Measurements from ENCODE around the gene CPNE7.

The CPNE7 gene

GRCh38 chr16:89602952-89603590, 27.5 kb downstream of the CPNE7 start:
- no peak for DNase-seq (ENCODE audit: low spot score)
- TF ChIP-seq, protein P1, sequence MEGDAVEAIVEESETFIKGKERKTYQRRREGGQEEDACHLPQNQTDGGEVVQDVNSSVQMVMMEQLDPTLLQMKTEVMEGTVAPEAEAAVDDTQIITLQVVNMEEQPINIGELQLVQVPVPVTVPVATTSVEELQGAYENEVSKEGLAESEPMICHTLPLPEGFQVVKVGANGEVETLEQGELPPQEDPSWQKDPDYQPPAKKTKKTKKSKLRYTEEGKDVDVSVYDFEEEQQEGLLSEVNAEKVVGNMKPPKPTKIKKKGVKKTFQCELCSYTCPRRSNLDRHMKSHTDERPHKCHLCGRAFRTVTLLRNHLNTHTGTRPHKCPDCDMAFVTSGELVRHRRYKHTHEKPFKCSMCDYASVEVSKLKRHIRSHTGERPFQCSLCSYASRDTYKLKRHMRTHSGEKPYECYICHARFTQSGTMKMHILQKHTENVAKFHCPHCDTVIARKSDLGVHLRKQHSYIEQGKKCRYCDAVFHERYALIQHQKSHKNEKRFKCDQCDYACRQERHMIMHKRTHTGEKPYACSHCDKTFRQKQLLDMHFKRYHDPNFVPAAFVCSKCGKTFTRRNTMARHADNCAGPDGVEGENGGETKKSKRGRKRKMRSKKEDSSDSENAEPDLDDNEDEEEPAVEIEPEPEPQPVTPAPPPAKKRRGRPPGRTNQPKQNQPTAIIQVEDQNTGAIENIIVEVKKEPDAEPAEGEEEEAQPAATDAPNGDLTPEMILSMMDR (IDR thresholded peaks at IDR 0.05; ENCODE audit: extremely low read depth, missing control alignments) = no peak

DNA sequence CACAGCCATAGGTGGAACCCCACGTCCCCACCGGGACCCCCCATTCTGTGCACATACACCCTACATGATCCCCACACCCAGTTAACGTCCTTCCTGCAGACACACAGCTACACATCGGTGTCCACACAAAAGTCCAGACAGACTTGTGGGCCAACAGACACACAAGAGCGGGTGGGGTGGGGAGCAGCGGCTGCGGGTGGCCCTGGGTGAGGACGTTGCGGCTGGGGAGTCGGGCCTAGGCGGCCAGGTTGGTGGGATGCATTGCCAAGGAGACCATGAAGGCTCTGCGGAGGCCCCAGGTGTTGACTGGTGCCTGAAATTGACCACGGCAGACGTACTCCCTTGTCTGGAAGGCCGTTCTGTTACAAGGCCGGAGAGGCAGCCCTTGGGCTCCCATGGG, 29.2 kb downstream of the CPNE7 start:
- DNase-seq (ENCODE audit: low spot score) = no peak
- TF ChIP-seq, protein P1 (IDR thresholded peaks at IDR 0.05; ENCODE audit: extremely low read depth, missing control alignments) = no peak

DNA sequence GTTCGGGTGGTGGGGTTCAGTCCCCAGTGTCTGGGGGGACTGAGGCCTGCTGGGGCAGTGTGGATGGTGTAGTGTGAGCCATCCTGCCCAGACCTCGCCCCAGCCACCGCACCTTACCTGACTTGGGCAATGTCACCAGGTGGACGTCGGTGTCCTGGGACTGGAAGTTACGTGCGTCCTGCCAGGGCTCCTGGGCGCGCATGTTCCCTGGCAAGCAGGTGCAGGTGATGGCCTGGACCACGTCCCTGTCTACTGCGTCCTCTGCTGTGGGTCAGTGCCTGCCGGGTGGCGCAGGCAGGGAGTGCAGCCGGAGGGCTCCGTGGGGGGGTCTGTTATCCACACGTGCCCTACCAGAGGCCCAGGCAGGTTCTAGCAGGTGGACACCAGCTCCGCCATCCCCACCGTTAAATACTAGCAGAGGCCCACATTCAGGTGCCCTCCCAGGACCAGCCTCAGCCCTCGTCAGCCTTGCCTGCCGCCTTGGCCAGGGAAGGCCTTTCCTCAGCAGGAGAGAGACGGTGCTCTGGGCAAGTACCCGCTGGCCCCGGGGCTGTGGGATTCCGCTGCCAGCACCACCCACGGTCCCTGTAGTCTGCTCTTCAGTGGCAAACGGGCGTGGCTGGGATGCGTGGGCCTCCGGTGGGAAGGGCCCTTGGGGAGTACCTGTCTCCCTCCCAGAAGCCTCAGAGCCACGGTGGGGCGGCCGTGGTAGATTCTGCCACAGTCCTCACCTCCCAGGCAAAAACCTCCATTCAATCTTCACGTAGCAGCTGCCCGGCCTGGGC, 29.8 kb downstream of the CPNE7 start:
- TF ChIP-seq, protein P1 (IDR thresholded peaks at IDR 0.05; ENCODE audit: extremely low read depth, missing control alignments) = no peak
- DNase-seq (ENCODE audit: low spot score) = no peak

DNA sequence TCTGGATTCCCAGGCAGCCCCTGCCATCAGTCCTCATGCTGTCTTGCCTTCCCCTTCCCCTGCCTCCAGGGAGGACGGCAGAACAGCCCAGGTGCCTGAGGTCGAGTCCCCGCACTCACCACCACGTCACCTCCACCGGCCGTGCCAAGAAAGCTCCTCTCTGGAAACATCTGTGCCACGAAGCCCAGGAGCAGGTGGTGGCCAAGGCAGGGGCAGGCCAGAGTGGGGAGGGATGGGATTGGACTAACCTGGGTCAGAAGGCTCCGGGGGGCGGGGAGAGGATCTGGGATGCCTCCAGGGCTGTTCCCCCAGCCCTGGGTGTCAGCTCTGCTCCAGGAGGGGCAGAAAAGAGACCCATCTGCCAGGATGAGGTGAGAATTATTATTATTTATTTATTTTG, 30.4 kb downstream of the CPNE7 start:
- DNase-seq (ENCODE audit: low spot score) = no peak
- TF ChIP-seq, protein P1 (IDR thresholded peaks at IDR 0.05; ENCODE audit: extremely low read depth, missing control alignments) = no peak

DNA sequence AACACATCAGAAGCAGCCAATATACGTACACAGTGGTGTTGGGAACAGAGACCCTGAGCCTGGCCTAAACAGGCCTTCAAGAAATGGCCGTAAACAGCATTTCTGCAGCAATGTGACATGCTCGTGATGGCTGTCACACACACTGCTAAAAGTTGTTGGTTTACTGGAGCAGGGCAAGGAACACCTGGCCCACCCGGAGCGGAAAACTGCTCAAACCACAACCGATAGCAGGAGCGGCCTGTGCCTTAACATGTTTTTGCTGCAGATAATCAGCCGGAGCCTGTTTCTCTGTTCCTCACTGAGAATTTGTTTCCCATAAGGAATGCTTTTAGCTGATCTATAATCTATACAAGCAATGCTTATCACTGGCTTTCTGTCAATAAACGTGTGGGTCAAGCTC, 31.9 kb downstream of the CPNE7 start:
- TF ChIP-seq, protein P1 (IDR thresholded peaks at IDR 0.05; ENCODE audit: extremely low read depth, missing control alignments) = no peak
- DNase-seq (ENCODE audit: low spot score) = no peak

- TF ChIP-seq, protein P1 (IDR thresholded peaks at IDR 0.05; ENCODE audit: extremely low read depth, missing control alignments) = no peak
Observed at GRCh38 chr16:89607937-89608740, 32.6 kb downstream of the CPNE7 start.

GRCh38 chr16:89610108-89610453, 34.5 kb downstream of the CPNE7 start:
- TF ChIP-seq, protein P1 (IDR thresholded peaks at IDR 0.05; ENCODE audit: extremely low read depth, missing control alignments) = no peak
- no peak for DNase-seq (ENCODE audit: low spot score)

More at GRCh38 chr16:89607937-89608740, 32.6 kb downstream of the CPNE7 start:
- no peak for DNase-seq (ENCODE audit: low spot score)
